Activated CD4-positive, alpha-beta T cell treated with anti-CD3 and anti-CD28 coated beads for 1 hour (primary cell): ENCODE data around the gene NQO2.

Experiments used
- DNase-seq: peaks from one replicate; pipeline ENCODE4 v3.0.0-alpha.2; 2020

The NQO2 gene

GRCh38 chr6:2999618-3000557 is at the start of gene NQO2:
Gene NQO2, plus strand, starts transcription at chr6:2999894. Its CDS starts 6,659 bp downstream, at chr6:3006553.
- DNase-seq = peak; percentile 86

GRCh38 chr6:2950713-2951112 is 49.0 kb upstream of the NQO2 start:
- no peak for DNase-seq

GRCh38 chr6:2951728-2952127 is 48.0 kb upstream of the NQO2 start:
- DNase-seq = no peak

- peak; percentile 42 for DNase-seq
Measured at GRCh38 chr6:2952557-2953095, 47.1 kb upstream of the NQO2 start.

- no peak for DNase-seq
Measured at GRCh38 chr6:2953098-2953497, 46.6 kb upstream of the NQO2 start.

- DNase-seq = no peak
Measured at GRCh38 chr6:2956930-2957685, 42.6 kb upstream of the NQO2 start.

- no peak for DNase-seq
Measured at GRCh38 chr6:2957696-2958330, 41.9 kb upstream of the NQO2 start.

- no peak for DNase-seq
Measured at GRCh38 chr6:2958331-2958711, 41.4 kb upstream of the NQO2 start.

GRCh38 chr6:2958776-2959175 is 40.9 kb upstream of the NQO2 start:
- no peak for DNase-seq

GRCh38 chr6:2959909-2960719 is 39.6 kb upstream of the NQO2 start:
- DNase-seq = no peak

GRCh38 chr6:2960935-2961334 is 38.8 kb upstream of the NQO2 start:
- DNase-seq = no peak

- no peak for DNase-seq
Measured at GRCh38 chr6:2961506-2961905, 38.2 kb upstream of the NQO2 start.

- DNase-seq = no peak
Measured at GRCh38 chr6:2962004-2962403, 37.7 kb upstream of the NQO2 start.

- no peak for DNase-seq
Measured at GRCh38 chr6:2962636-2963035, 37.1 kb upstream of the NQO2 start.

- no peak for DNase-seq
Measured at GRCh38 chr6:2963756-2964155, 35.9 kb upstream of the NQO2 start.

GRCh38 chr6:2964793-2965505 is 34.7 kb upstream of the NQO2 start:
- DNase-seq = no peak

GRCh38 chr6:2966347-2966746 is 33.3 kb upstream of the NQO2 start:
- no peak for DNase-seq

GRCh38 chr6:2967936-2968335 is 31.8 kb upstream of the NQO2 start:
- DNase-seq = no peak

GRCh38 chr6:2968600-2969135 is 31.0 kb upstream of the NQO2 start:
- no peak for DNase-seq

GRCh38 chr6:2969549-2969948 is 30.1 kb upstream of the NQO2 start:
- DNase-seq = no peak

- no peak for DNase-seq
Measured at GRCh38 chr6:2970034-2970685, 29.5 kb upstream of the NQO2 start.
